CD14-positive monocyte (primary cell): ENCODE measurements around the gene IFT27. TPM values are rescaled to one million over a fixed set of nuclear protein-coding genes. Genes with fewer than 3 reads are reported as not detected.
"Not testable (repeated sequence)": the region's sequence is repeated elsewhere in the genome, so short reads cannot be mapped to it uniquely, and the experiment has no call there.

Experiments used
- DNase-seq, 3 donors: peaks; one replicate each; pipeline ENCODE4 v3.0.0-alpha.2; 2011 to 2022
- H2AFZ ChIP-seq: 2 replicates; pipeline ENCODE4 v1.6.0; 2012; ENCODE audit warnings: mild to moderate bottlenecking, low read depth, low read length, inconsistent platforms; ENCODE audit not compliant: insufficient read depth, poor library complexity, severe bottlenecking
- H3K27ac ChIP-seq, 2 donors: 1 replicate in 1 of 2; 2 replicates in 1 of 2; pipeline ENCODE4 v1.5.1; 2012 to 2013; ENCODE audit warnings: low read length in 2 of 2, control low read depth in 1 of 2, inconsistent platforms in 1 of 2, low read depth in 1 of 2, mild to moderate bottlenecking in 1 of 2
- H3K27me3 ChIP-seq, 2 donors: one replicate each; pipeline versions ENCODE4 v1.6.0 to v1.6.1; 2011 to 2013; ENCODE audit warnings: low read length in 2 of 2; ENCODE audit not compliant: control insufficient read depth in 2 of 2, insufficient read depth in 2 of 2
- H3K36me3 ChIP-seq, 2 donors: replicated peaks in 1 of 2; 1 replicate in 1 of 2; 2 replicates in 1 of 2; pipeline versions ENCODE4 v1.5.1 to v1.6.1; 2012 to 2013; ENCODE audit warnings: low read length in 2 of 2, control low read depth in 1 of 2, inconsistent platforms in 1 of 2, mild to moderate bottlenecking in 1 of 2; ENCODE audit not compliant: insufficient read depth in 2 of 2, control insufficient read depth in 1 of 2
- H3K4me1 ChIP-seq, 2 donors: 1 replicate in 1 of 2; 2 replicates in 1 of 2; pipeline versions ENCODE4 v1.5.1 to v1.6.1; 2012 to 2013; ENCODE audit warnings: low read length in 2 of 2, control low read depth in 1 of 2, inconsistent platforms in 1 of 2, mild to moderate bottlenecking in 1 of 2, moderate library complexity in 1 of 2; ENCODE audit not compliant: insufficient read depth in 2 of 2, control insufficient read depth in 1 of 2
- H3K4me2 ChIP-seq: replicated peaks from 2 replicates; pipeline ENCODE3; 2012; ENCODE audit warnings: low read length, moderate library complexity, mild to moderate bottlenecking; ENCODE audit not compliant: poor library complexity, severe bottlenecking; ENCODE audit errors: extremely low read depth
- H3K4me3 ChIP-seq, 3 experiments: fragments of 200-600 bp in 1 of 3; sonication (generic) in 1 of 3; replicated peaks in 1 of 3; 1 replicate in 2 of 3; 2 replicates in 1 of 3; pipeline ENCODE4 v1.5.1; 2011 to 2013; ENCODE audit warnings: low read length in 3 of 3, mild to moderate bottlenecking in 3 of 3, control low read depth in 2 of 3, low read depth in 2 of 3, inconsistent platforms in 1 of 3, moderate library complexity in 1 of 3
- H3K79me2 ChIP-seq: 2 replicates; pipeline ENCODE4 v1.6.0; 2012; ENCODE audit warnings: mild to moderate bottlenecking, control low read depth, inconsistent platforms, low read length, moderate library complexity; ENCODE audit not compliant: insufficient read depth
- H3K9ac ChIP-seq: 2 replicates; pipeline ENCODE4 v1.6.0; 2017; ENCODE audit warnings: low read length, mild to moderate bottlenecking; ENCODE audit not compliant: insufficient read depth, poor library complexity, severe bottlenecking
- H3K9me3 ChIP-seq, 2 donors: replicated peaks in 1 of 2; 1 replicate in 1 of 2; 2 replicates in 1 of 2; pipeline versions ENCODE4 v1.5.1 to v1.6.1; 2012 to 2013; ENCODE audit warnings: low read length in 2 of 2, control low read depth in 1 of 2; ENCODE audit not compliant: control insufficient read depth in 1 of 2, insufficient read depth in 1 of 2
- H4K20me1 ChIP-seq: 2 replicates; pipeline ENCODE4 v1.6.0; 2012; ENCODE audit warnings: mild to moderate bottlenecking, low read length, control low read depth, moderate library complexity; ENCODE audit not compliant: insufficient read depth
- H3K27ac Mint-ChIP-seq, 7 donors: one replicate each; pipeline ENCODE4 v1.8.0; 2020; ENCODE audit warnings: mild to moderate bottlenecking in 7 of 7, mixed read lengths in 7 of 7, moderate library complexity in 6 of 7, inconsistent platforms in 2 of 7
- H3K27me3 Mint-ChIP-seq, 3 donors: one replicate each; pipeline ENCODE4 v1.8.0; 2021 to 2022; ENCODE audit warnings: low read depth in 3 of 3, mild to moderate bottlenecking in 3 of 3, mixed read lengths in 3 of 3, moderate library complexity in 3 of 3, inconsistent platforms in 1 of 3
- H3K36me3 Mint-ChIP-seq, 2 donors: one replicate each; pipeline ENCODE4 v1.8.0; 2020; ENCODE audit warnings: mixed read lengths in 2 of 2, inconsistent platforms in 1 of 2, mild to moderate bottlenecking in 1 of 2
- H3K4me1 Mint-ChIP-seq: one replicate; pipeline ENCODE4 v1.8.0; 2020; ENCODE audit warnings: mild to moderate bottlenecking, mixed read lengths
- H3K4me3 Mint-ChIP-seq, 2 donors: one replicate each; pipeline ENCODE4 v1.8.0; 2020; ENCODE audit warnings: mild to moderate bottlenecking in 2 of 2, mixed read lengths in 2 of 2, moderate library complexity in 1 of 2
- H3K9me3 Mint-ChIP-seq, 7 donors: one replicate each; pipeline ENCODE4 v1.8.0; 2020 to 2022; ENCODE audit warnings: mixed read lengths in 7 of 7, mild to moderate bottlenecking in 6 of 7, moderate library complexity in 6 of 7, inconsistent platforms in 2 of 7
- CTCF ChIP-seq: fragments of 200-600 bp; IDR thresholded peaks from one replicate; pipeline ENCODE4 v1.8.0; 2022; ENCODE audit warnings: antibody characterized with exemption, mild to moderate bottlenecking
- WGBS: methylation state at CpG from one replicate; pipeline ENCODE4 v1.1.5; 2013; ENCODE audit warnings: missing lambda C conversion rate; ENCODE audit not compliant: insufficient coverage; 5-methylcytosine and 5-hydroxymethylcytosine counted together
- intact Hi-C, 2 donors: fragments of 100-400 bp; cut with micrococcal nuclease; formaldehyde crosslinking; loops; one replicate each; pipeline versions ENCODE4 v1.15.0 to v1.15.1; 2023
- polyA plus RNA-seq, 3 donors: library from polyadenylated mRNA; depleted of rRNA in 1 of 3; unstranded in 2 of 3; stranded (reverse) in 1 of 3; fragments of 300-500 nt in 2 of 3; fragments of >200 nt in 1 of 3; fragmentation: Illumina TruSeq in 2 of 3; gene quantifications; 1 replicate in 2 of 3; 2 replicates in 1 of 3; pipeline ENCODE4 v1.2.3, GENCODE V29; 2012 to 2021

The IFT27 gene
- polyA plus RNA-seq, 3 donors = 12.5 to 16.9 (median 14.6) TPM

- no peak overlapping the region for H3K27ac ChIP-seq
- H3K9me3 ChIP-seq = no peaks in the 10 kb centered on the region
- no peak overlapping the region for H3K4me2 ChIP-seq
- H3K27me3 Mint-ChIP-seq = peaks cover 3 to 6% (median 5%) of the 10 kb centered on the region in 3 donors
- no peak for DNase-seq
- no peak overlapping the region for H3K4me3 ChIP-seq
- WGBS = 57% methylated on average over 5 of the region's 5 CpGs
- H3K4me3 Mint-ChIP-seq = no peak overlapping the region
- TF ChIP-seq CTCF = no peak
- no peaks in the 10 kb centered on the region for H3K36me3 ChIP-seq
- H3K4me1 ChIP-seq = peaks cover 35 to 37% of the 10 kb centered on the region in 2 donors
- no peak overlapping the region for H3K9ac ChIP-seq
- H3K9me3 Mint-ChIP-seq = peaks cover 0 to 9% (median 4%) of the 10 kb centered on the region in 7 donors
- H4K20me1 ChIP-seq = no peaks in the 10 kb centered on the region
- H2AFZ ChIP-seq = no peak overlapping the region
- H3K27ac Mint-ChIP-seq = no peak overlapping the region
- intact Hi-C loops = no loop called here
- no peaks in the 10 kb centered on the region for H3K79me2 ChIP-seq
- no peaks in the 10 kb centered on the region for H3K36me3 Mint-ChIP-seq
- peaks cover 0 to 2% of the 10 kb centered on the region in 2 donors for H3K27me3 ChIP-seq
- H3K4me1 Mint-ChIP-seq = peaks cover 44% of the 10 kb centered on the region
Measured at GRCh38 chr22:36731916-36732315, 44.0 kb downstream of the IFT27 start.

- H3K4me3 ChIP-seq, H3K36me3 Mint-ChIP-seq, H3K9me3 Mint-ChIP-seq, H3K27ac ChIP-seq, H3K36me3 ChIP-seq, H3K9ac ChIP-seq, H3K9me3 ChIP-seq, H3K27ac Mint-ChIP-seq, intact Hi-C loops, H3K4me3 Mint-ChIP-seq, H3K4me2 ChIP-seq, H3K27me3 Mint-ChIP-seq, H4K20me1 ChIP-seq, H3K27me3 ChIP-seq, DNase-seq, H2AFZ ChIP-seq, H3K79me2 ChIP-seq: not testable (repeated sequence)
- peaks cover 38% of the 10 kb centered on the region for H3K4me1 Mint-ChIP-seq
- H3K4me1 ChIP-seq = peaks cover 29 to 31% of the 10 kb centered on the region in 2 donors
- 82% methylated on average over 4 of the region's 6 CpGs for WGBS
Measured at GRCh38 chr22:36731321-36731720, 44.6 kb downstream of the IFT27 start.
